ENCODE data around the gene SRGAP1.
"Not testable (repeated sequence)": the region's sequence is repeated elsewhere in the genome, so short reads cannot be mapped to it uniquely, and the experiment has no call there.

DNA sequence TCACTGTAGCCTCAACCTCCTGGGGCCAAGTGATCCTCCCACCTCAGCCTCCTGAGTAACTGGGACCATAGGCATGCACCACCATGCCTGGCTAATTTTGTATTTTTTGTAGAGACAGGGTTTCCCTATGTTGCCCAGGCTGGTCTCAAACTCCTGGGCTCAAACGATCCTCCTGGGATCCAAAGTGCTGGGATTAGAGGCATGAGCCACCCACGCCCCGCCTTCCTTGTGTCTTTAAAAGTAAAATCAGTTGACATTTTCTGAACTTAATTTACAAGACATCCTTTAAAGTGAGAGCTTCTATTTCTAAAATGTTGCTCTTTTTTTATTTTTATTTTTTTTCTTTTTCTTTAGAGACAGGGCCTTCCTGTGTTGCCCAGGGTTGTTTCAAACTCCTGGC, 276.6 kb downstream of the SRGAP1 start:
- TF ChIP-seq, protein P1, sequence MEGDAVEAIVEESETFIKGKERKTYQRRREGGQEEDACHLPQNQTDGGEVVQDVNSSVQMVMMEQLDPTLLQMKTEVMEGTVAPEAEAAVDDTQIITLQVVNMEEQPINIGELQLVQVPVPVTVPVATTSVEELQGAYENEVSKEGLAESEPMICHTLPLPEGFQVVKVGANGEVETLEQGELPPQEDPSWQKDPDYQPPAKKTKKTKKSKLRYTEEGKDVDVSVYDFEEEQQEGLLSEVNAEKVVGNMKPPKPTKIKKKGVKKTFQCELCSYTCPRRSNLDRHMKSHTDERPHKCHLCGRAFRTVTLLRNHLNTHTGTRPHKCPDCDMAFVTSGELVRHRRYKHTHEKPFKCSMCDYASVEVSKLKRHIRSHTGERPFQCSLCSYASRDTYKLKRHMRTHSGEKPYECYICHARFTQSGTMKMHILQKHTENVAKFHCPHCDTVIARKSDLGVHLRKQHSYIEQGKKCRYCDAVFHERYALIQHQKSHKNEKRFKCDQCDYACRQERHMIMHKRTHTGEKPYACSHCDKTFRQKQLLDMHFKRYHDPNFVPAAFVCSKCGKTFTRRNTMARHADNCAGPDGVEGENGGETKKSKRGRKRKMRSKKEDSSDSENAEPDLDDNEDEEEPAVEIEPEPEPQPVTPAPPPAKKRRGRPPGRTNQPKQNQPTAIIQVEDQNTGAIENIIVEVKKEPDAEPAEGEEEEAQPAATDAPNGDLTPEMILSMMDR (IDR thresholded peaks at IDR 0.05; ENCODE audit: borderline replicate concordance, extremely low read depth, low read length, poor library complexity, severe bottlenecking), result not testable (repeated sequence)
- not testable (repeated sequence) for TF ChIP-seq EZH2 (IDR thresholded peaks at IDR 0.05; ENCODE audit: borderline replicate concordance, low read depth, low read length, severe bottlenecking)

All from DND-41 (cell line).